Measurements from ENCODE around the gene CAV3. TPM values are rescaled to one million over a fixed set of nuclear protein-coding genes. Genes with fewer than 3 reads are reported as not detected.
A peak's percentile ranks its signal among the peaks of the same experiment; 100 is the strongest.

Gene CAV3
- total RNA-seq, 1 donor = not detected

DNA sequence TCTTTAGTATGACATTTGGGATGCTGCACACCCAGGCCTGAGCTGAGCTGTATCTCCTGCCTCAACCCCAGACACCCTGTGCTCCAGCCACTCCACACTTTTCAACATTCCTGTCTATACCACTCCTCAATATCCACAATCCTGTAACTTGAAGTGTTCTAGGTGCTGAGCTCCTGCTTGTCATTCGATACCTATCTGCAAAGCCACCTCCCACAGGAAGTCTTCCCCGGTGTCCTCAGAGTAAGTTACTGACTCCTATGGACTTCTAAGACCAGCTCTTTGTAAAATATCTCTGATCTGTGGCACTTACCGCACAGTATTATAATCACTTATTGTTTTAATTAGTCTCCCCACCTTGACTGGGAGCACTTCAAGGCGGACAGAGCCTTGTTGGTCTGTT is 1.2 kb upstream of the CAV3 start:
- H3K27ac ChIP-seq (ENCODE audit: low read depth, low read length) = no peak overlapping the region
- H4K20me1 ChIP-seq (ENCODE audit: insufficient read depth, low read length) = no peaks in the 10 kb centered on the region
- TF ChIP-seq, protein P1, sequence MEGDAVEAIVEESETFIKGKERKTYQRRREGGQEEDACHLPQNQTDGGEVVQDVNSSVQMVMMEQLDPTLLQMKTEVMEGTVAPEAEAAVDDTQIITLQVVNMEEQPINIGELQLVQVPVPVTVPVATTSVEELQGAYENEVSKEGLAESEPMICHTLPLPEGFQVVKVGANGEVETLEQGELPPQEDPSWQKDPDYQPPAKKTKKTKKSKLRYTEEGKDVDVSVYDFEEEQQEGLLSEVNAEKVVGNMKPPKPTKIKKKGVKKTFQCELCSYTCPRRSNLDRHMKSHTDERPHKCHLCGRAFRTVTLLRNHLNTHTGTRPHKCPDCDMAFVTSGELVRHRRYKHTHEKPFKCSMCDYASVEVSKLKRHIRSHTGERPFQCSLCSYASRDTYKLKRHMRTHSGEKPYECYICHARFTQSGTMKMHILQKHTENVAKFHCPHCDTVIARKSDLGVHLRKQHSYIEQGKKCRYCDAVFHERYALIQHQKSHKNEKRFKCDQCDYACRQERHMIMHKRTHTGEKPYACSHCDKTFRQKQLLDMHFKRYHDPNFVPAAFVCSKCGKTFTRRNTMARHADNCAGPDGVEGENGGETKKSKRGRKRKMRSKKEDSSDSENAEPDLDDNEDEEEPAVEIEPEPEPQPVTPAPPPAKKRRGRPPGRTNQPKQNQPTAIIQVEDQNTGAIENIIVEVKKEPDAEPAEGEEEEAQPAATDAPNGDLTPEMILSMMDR (IDR thresholded peaks at IDR 0.05; ENCODE audit: extremely low read depth, low read depth, low read length) = no peak
- H3K4me1 ChIP-seq (ENCODE audit: insufficient read depth, low read length) = peaks cover 7% of the 10 kb centered on the region
- H3K36me3 ChIP-seq (ENCODE audit: insufficient read depth, low read length) = no peaks in the 10 kb centered on the region
- no peak overlapping the region for H3K4me3 ChIP-seq (ENCODE audit: insufficient read depth, low read length)
- peak; percentile 65 for DNase-seq (ENCODE audit: insufficient read length, low spot score, missing footprints)
- no peaks in the 10 kb centered on the region for H3K27me3 ChIP-seq (ENCODE audit: insufficient read depth, low read length)
- no peak overlapping the region for H2AFZ ChIP-seq (ENCODE audit: low read length)
- H3K4me2 ChIP-seq (ENCODE audit: insufficient read depth, low read length) = no peak overlapping the region
- no peaks in the 10 kb centered on the region for H3K79me2 ChIP-seq (ENCODE audit: insufficient read depth, low read length)
- no peaks in the 10 kb centered on the region for H3K9me3 ChIP-seq (ENCODE audit: low read depth, low read length)

DNA sequence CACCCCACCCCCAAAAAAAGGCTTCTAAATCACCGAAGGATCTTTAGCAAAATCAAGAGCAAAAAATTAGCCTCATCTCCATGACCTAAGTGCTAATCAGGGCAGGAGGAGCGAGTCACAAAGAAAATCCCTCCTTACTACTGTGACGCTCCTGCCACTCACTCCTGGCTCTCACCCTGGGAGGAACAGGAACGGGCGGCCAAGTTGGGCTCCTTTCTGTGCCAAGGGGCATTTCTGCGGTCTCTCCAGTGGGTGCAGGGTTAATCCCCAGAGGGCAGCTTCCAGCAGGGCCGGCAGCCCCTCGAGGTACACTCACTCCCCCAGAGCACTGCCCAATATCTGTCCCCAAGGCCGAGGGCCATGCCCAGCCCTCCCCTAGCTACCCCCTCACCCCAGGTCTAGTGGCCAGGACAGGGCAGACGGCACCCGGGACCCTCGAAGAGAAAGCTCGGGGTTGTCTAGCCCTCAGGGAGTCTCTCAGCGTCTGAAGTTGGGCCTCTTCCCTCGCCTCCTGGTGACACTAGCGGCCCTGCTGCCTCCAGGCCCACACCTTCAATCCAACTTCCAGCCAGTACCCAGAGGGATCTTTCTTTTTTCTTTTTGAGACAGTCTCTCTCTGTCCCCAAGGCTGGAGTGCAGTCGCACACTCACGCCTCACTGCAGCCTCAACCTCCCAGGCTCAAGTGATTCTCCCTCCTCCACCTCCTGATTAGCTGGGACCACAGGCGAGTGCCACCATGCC is 706 bp downstream of the CAV3 start:
- no peaks in the 10 kb centered on the region for H3K79me2 ChIP-seq (ENCODE audit: insufficient read depth, low read length)
- no peaks in the 10 kb centered on the region for H3K4me1 ChIP-seq (ENCODE audit: insufficient read depth, low read length)
- H3K4me3 ChIP-seq (ENCODE audit: insufficient read depth, low read length) = no peak overlapping the region
- H3K36me3 ChIP-seq (ENCODE audit: insufficient read depth, low read length) = no peaks in the 10 kb centered on the region
- H3K27me3 ChIP-seq (ENCODE audit: insufficient read depth, low read length) = no peaks in the 10 kb centered on the region
- no peaks in the 10 kb centered on the region for H3K9me3 ChIP-seq (ENCODE audit: low read depth, low read length)
- no peaks in the 10 kb centered on the region for H4K20me1 ChIP-seq (ENCODE audit: insufficient read depth, low read length)
- H2AFZ ChIP-seq (ENCODE audit: low read length) = no peak overlapping the region
- peak; percentile 56 for DNase-seq (ENCODE audit: insufficient read length, low spot score, missing footprints)
- H3K27ac ChIP-seq (ENCODE audit: low read depth, low read length) = no peak overlapping the region
- no peak overlapping the region for H3K4me2 ChIP-seq (ENCODE audit: insufficient read depth, low read length)
- TF ChIP-seq, protein P1 (IDR thresholded peaks at IDR 0.05; ENCODE audit: extremely low read depth, low read depth, low read length) = no peak

DNA sequence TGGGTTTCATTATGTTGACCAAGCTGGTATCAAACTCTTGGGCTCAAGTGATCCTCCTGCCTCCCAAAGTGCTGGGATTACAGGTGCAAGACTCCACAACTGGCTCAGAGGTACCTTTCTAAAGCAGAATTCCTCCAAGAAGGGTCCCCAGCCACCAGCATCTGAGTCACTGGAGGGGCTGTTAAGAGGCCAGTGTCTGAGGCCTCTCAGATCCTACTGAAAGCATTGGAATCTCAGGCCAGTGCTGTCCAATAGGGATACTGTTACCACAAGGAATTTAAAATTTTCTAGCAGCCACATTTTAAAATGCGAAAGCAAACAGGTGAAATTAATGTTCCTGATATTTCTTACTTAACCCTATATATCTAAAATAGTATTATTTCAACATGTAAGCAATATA is 1.3 kb downstream of the CAV3 start:
- Histone ChIP-seq H3K4me2 (ENCODE audit: insufficient read depth, low read length) (no peak overlapping the region), H3K4me3 (ENCODE audit: insufficient read depth, low read length) (no peak overlapping the region), H3K36me3 (ENCODE audit: insufficient read depth, low read length) (no peaks in the 10 kb centered on the region), H4K20me1 (ENCODE audit: insufficient read depth, low read length) (no peaks in the 10 kb centered on the region), H3K27ac (ENCODE audit: low read depth, low read length) (no peak overlapping the region), H3K79me2 (ENCODE audit: insufficient read depth, low read length) (no peaks in the 10 kb centered on the region), H3K9me3 (ENCODE audit: low read depth, low read length) (no peaks in the 10 kb centered on the region), H2AFZ (ENCODE audit: low read length) (no peak overlapping the region), H3K4me1 (ENCODE audit: insufficient read depth, low read length) (peaks cover 2% of the 10 kb centered on the region), H3K27me3 (ENCODE audit: insufficient read depth, low read length) (no peaks in the 10 kb centered on the region)
- peak; percentile 45 for DNase-seq (ENCODE audit: insufficient read length, low spot score, missing footprints)
- TF ChIP-seq, protein P1 (IDR thresholded peaks at IDR 0.05; ENCODE audit: extremely low read depth, low read depth, low read length) = no peak

DNA sequence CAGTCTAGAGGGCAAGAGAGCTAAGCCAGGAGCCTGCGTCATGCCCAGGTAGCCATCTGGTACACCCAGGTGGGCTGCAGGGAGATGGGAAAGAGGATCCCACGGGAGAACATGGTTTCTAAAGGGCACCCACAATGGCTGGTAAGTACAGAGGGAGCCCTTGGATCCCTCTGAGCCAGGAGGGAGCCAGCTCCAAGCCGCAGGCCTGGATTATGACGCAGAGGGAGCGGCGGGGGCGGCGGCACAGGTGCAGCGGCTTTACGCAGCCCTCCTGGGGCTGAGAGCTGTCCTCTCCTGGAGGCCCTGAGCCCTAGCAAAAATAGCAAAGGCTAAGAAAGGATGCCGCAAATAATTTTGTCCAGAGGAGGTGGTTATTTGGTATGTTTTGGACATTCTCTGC is 2.8 kb downstream of the CAV3 start:
- Histone ChIP-seq H3K36me3 (ENCODE audit: insufficient read depth, low read length) (no peaks in the 10 kb centered on the region), H3K9me3 (ENCODE audit: low read depth, low read length) (no peaks in the 10 kb centered on the region), H3K79me2 (ENCODE audit: insufficient read depth, low read length) (no peaks in the 10 kb centered on the region), H4K20me1 (ENCODE audit: insufficient read depth, low read length) (no peaks in the 10 kb centered on the region), H2AFZ (ENCODE audit: low read length) (no peak overlapping the region), H3K27ac (ENCODE audit: low read depth, low read length) (no peak overlapping the region), H3K27me3 (ENCODE audit: insufficient read depth, low read length) (no peaks in the 10 kb centered on the region), H3K4me1 (ENCODE audit: insufficient read depth, low read length) (peaks cover 18% of the 10 kb centered on the region), H3K4me2 (ENCODE audit: insufficient read depth, low read length) (no peak overlapping the region), H3K4me3 (ENCODE audit: insufficient read depth, low read length) (no peak overlapping the region)
- TF ChIP-seq, protein P1 (IDR thresholded peaks at IDR 0.05; ENCODE audit: extremely low read depth, low read depth, low read length) = no peak
- DNase-seq (ENCODE audit: insufficient read length, low spot score, missing footprints) = peak; percentile 61

Measured in osteoblast (primary cell).